ENCODE data around the gene OPALIN.

Gene OPALIN

DNA sequence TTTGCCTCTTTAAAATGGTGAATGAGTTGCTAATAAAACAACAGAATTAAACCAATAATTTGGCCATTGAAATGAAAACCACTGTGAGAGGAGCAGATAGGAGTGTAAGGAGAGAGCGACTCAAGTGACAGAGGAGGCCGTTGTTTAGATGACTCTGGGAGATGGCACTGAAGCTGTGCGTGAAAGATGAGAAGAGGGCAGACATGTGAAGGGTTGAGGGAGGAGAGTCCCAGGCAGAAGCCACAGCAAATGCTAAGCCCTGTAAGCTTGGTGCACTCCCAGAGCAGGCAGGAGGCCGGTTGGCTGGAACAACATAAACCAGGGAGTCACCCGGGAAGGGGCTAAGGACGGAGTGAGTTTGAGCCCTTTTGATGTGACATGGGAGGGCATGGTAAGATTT, 814 bp upstream of the OPALIN start:
- no peaks in the 10 kb centered on the region for H3K9me2 ChIP-seq (ENCODE audit: low read depth, low read length)
- no peak for TF ChIP-seq EZH2 (IDR thresholded peaks at IDR 0.05; ENCODE audit: borderline replicate concordance, low read length)
- TF ChIP-seq, protein P1, sequence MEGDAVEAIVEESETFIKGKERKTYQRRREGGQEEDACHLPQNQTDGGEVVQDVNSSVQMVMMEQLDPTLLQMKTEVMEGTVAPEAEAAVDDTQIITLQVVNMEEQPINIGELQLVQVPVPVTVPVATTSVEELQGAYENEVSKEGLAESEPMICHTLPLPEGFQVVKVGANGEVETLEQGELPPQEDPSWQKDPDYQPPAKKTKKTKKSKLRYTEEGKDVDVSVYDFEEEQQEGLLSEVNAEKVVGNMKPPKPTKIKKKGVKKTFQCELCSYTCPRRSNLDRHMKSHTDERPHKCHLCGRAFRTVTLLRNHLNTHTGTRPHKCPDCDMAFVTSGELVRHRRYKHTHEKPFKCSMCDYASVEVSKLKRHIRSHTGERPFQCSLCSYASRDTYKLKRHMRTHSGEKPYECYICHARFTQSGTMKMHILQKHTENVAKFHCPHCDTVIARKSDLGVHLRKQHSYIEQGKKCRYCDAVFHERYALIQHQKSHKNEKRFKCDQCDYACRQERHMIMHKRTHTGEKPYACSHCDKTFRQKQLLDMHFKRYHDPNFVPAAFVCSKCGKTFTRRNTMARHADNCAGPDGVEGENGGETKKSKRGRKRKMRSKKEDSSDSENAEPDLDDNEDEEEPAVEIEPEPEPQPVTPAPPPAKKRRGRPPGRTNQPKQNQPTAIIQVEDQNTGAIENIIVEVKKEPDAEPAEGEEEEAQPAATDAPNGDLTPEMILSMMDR (IDR thresholded peaks at IDR 0.05; ENCODE audit: low read length): no peak
- no peak overlapping the region for H3K9ac ChIP-seq (ENCODE audit: low read length)
- no peaks in the 10 kb centered on the region for H3K36me3 ChIP-seq (ENCODE audit: insufficient read depth, low read length)
- no peak overlapping the region for H3K4me2 ChIP-seq (ENCODE audit: low read length)
- no peak overlapping the region for H3K27ac ChIP-seq (ENCODE audit: low read depth, low read length, poor library complexity, severe bottlenecking)
- no peak overlapping the region for H3K4me3 ChIP-seq (ENCODE audit: low read depth, low read length, poor library complexity, severe bottlenecking)
- H3K27me3 ChIP-seq (ENCODE audit: insufficient read depth, low read length): no peaks in the 10 kb centered on the region
- no peaks in the 10 kb centered on the region for H3K79me2 ChIP-seq (ENCODE audit: insufficient read depth, low read length)
- no peaks in the 10 kb centered on the region for H4K20me1 ChIP-seq (ENCODE audit: insufficient read depth, low read length)
- no peaks in the 10 kb centered on the region for H3F3A ChIP-seq (ENCODE audit: insufficient read depth, low read length)
- H2AFZ ChIP-seq (ENCODE audit: low read length): no peak overlapping the region
- H3K4me1 ChIP-seq (ENCODE audit: insufficient read depth, low read length, severe bottlenecking): no peaks in the 10 kb centered on the region
- H3K9me3 ChIP-seq (ENCODE audit: low read length): no peaks in the 10 kb centered on the region

DNA sequence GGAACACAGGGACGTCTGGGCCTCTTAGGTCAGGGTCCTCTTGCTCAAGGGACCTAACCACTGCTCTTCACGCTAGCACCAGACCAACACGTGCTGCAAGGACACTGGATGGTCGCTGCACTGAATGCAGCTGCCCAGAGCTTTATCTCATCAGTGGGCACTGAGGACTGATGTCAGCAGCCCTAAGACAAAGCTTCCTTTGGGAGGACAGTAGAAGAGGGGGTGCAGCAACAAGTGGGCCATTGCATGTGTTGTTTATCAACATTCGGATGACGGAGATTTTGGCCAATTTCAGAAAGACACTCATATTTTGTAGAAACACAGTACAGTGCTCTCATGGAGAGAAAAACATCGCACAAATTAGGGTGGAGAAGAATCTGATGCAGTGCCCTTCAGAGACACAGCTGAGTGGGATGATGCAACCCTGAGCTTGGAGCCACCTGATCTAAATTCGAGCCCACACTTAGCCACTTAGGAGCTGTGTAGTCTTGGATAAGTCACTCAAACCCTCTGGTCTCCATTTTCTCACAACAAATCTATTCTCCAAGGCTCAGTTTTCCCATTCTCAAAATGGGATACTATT, 1.7 kb downstream of the OPALIN start:
- H2AFZ ChIP-seq (ENCODE audit: low read length): no peak overlapping the region
- no peaks in the 10 kb centered on the region for H3K79me2 ChIP-seq (ENCODE audit: insufficient read depth, low read length)
- TF ChIP-seq EZH2 (IDR thresholded peaks at IDR 0.05; ENCODE audit: borderline replicate concordance, low read length): no peak
- TF ChIP-seq, protein P1 (IDR thresholded peaks at IDR 0.05; ENCODE audit: low read length): no peak
- H3K36me3 ChIP-seq (ENCODE audit: insufficient read depth, low read length): no peaks in the 10 kb centered on the region
- no peaks in the 10 kb centered on the region for H4K20me1 ChIP-seq (ENCODE audit: insufficient read depth, low read length)
- H3F3A ChIP-seq (ENCODE audit: insufficient read depth, low read length): no peaks in the 10 kb centered on the region
- H3K9ac ChIP-seq (ENCODE audit: low read length): no peak overlapping the region
- H3K9me2 ChIP-seq (ENCODE audit: low read depth, low read length): no peaks in the 10 kb centered on the region
- H3K4me1 ChIP-seq (ENCODE audit: insufficient read depth, low read length, severe bottlenecking): no peaks in the 10 kb centered on the region
- H3K4me2 ChIP-seq (ENCODE audit: low read length): no peak overlapping the region
- H3K27me3 ChIP-seq (ENCODE audit: insufficient read depth, low read length): no peaks in the 10 kb centered on the region
- H3K4me3 ChIP-seq (ENCODE audit: low read depth, low read length, poor library complexity, severe bottlenecking): no peak overlapping the region
- H3K27ac ChIP-seq (ENCODE audit: low read depth, low read length, poor library complexity, severe bottlenecking): no peak overlapping the region
- H3K9me3 ChIP-seq (ENCODE audit: low read length): no peaks in the 10 kb centered on the region

GRCh38 chr10:96352582-96352981, 6.2 kb downstream of the OPALIN start:
- Histone ChIP-seq H3K4me2 (ENCODE audit: low read length) (no peak overlapping the region), H3K9me2 (ENCODE audit: low read depth, low read length) (no peaks in the 10 kb centered on the region), H4K20me1 (ENCODE audit: insufficient read depth, low read length) (no peaks in the 10 kb centered on the region), H3K9ac (ENCODE audit: low read length) (no peak overlapping the region), H3K36me3 (ENCODE audit: insufficient read depth, low read length) (no peaks in the 10 kb centered on the region), H3F3A (ENCODE audit: insufficient read depth, low read length) (no peaks in the 10 kb centered on the region), H3K4me3 (ENCODE audit: low read depth, low read length, poor library complexity, severe bottlenecking) (no peak overlapping the region), H3K9me3 (ENCODE audit: low read length) (no peaks in the 10 kb centered on the region), H3K4me1 (ENCODE audit: insufficient read depth, low read length, severe bottlenecking) (no peaks in the 10 kb centered on the region), H3K79me2 (ENCODE audit: insufficient read depth, low read length) (no peaks in the 10 kb centered on the region), H2AFZ (ENCODE audit: low read length) (no peak overlapping the region), H3K27ac (ENCODE audit: low read depth, low read length, poor library complexity, severe bottlenecking) (no peak overlapping the region), H3K27me3 (ENCODE audit: insufficient read depth, low read length) (no peaks in the 10 kb centered on the region)
- TF ChIP-seq, protein P1 (IDR thresholded peaks at IDR 0.05; ENCODE audit: low read length): no peak
- no peak for TF ChIP-seq EZH2 (IDR thresholded peaks at IDR 0.05; ENCODE audit: borderline replicate concordance, low read length)
